GM19025 (cell line): ENCODE data around the gene DMKN.
"Not testable (repeated sequence)": the region's sequence is repeated elsewhere in the genome, so short reads cannot be mapped to it uniquely, and the experiment has no call there.

Experiments used
- ATAC-seq: cut with Tn5 transposase; IDR thresholded peaks from one replicate; pipeline ENCODE4 v1.9.1; 2021; ENCODE audit warnings: mild to moderate bottlenecking, low read depth, moderate library complexity; ENCODE audit not compliant: unreplicated experiment

Gene DMKN

DNA sequence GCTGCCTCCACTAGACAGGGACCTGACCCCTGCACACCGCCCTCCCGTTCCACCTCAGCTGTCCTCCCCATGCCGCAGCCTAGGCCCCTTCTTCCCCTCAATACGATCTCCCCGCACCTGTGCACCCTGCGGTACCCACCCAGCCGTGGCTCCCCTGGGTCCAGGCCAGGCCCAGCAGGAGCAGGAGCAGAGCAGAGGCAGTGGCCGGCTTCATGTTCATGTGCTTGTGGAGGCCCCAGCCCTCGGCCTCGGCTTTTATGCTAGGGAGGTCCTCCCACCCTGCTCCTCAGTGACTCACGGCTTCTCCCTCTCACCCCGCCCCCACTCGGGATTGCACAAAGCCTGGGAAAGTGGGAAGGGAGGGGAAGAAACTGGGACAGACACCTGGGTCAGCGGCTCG, 11.8 kb downstream of the DMKN start:
- no peak for ATAC-seq

DNA sequence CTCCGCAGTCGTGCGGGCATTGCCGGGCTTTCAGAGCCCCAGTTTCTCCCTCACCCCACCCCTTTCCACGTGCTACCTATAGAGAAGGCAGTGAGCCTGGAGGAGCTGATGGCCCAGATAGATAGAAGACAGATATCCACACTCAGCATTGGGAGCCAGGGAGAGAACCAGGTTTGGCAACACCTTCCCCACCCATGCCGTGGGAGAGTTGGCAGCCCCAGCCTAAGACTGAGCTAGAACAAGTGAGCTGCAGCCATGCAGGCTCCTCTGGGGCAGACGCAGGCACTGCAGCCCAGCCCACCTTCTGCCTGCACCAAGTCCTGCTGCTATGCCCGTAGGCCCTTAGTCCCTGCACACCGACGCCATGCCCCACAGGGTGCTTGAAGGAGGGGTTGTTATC, 12.8 kb downstream of the DMKN start:
- no peak for ATAC-seq

GRCh38 chr19:35498984-35499527, 14.4 kb downstream of the DMKN start:
- no peak for ATAC-seq

DNA sequence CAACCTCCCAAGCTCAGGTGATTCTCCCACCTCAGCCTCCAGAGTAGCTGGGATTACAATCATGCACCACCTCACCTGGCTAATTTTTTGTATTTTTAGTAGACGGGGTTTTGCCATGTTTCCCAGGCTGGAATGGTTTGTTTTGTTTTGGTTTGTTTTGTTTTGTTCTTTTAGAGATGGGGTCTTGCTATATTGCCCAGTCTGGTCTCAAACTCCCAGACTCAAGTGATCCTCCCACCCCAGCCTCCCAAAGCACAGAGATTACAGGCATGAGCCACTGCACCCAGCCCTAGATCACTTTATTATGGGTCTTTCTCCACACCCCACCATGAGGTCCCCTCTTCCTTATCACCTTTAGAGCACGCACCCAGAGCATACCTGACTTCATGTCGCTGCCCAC, 15.2 kb downstream of the DMKN start:
- no peak for ATAC-seq

DNA sequence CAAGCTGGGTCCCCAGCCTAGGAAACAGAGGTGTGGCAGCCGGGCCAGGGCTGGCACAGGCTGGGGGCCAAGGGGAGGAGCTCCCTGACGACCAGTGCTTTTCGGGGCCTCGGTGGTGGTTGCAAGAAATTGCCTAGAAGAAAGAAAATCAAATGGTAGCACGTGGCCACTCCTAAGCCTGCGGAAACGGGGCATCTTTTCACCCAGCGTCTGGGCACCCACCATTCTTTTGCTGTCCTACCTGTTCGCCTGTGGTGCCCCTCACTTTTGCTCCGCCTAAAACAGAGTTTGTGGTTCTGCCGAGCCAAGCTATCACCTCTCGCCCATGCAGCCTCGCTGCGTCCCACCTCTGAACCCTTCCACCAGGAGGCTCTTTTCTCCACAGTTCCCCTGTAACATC, 16.0 kb downstream of the DMKN start:
- ATAC-seq = no peak

- no peak for ATAC-seq
These were observed 18.1 kb downstream of the DMKN start for GRCh38 chr19:35495107-35496064.

- no peak for ATAC-seq
These were observed 19.5 kb downstream of the DMKN start for GRCh38 chr19:35493971-35494370.

DNA sequence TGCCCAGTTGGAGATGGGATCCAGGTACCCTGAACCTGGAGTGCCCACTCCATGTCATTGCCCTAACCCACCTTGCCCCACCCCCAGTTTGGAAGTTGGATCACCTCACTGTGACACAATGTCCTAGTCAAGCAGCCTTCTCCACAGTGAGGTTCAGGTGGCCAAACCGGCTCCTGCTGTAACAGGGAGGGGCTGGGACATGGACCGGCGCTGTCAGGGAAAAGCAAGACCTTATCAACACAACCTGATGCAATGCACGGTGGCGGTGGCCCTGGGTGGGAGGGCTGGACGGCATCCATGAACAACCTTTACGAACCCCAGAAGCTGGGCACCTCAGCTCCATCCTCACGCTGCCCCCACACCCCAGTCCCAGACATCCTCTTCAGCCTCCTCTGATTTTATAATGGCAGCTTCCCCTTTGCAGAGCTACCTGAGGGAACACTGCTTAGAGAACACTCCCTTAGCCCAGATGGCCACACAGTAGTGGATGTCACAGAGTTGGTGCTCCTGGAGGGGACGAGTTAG, 21.6 kb downstream of the DMKN start:
- no peak for ATAC-seq

DNA sequence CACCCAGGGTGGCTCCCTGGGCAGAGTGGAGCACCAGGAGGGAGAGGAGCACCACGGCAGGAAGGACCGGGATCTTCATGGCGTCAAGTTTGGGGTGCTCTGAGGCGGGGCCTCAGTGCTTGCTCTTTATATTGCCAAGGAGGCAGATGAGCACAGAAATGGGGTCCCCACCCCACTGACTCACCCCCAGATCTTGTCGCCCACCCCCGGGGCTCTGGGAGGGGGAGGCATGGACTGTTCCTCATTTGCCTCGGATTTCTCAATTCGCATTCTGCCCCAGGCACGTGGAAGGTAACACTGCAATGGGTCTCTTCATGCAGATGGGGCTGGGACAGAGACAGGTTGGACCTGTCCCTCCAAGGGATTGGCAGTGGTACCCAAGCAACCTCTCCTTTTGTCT, 23.1 kb downstream of the DMKN start, which contains the start of gene KRTDAP:
TSS of gene KRTDAP (minus strand) at position 101 of the 400 bp plus-strand sequence. CDS start at position 79, 22 bp downstream.
- ATAC-seq = no peak

- ATAC-seq = no peak
These were observed 24.8 kb downstream of the DMKN start for GRCh38 chr19:35488677-35489076.

DNA sequence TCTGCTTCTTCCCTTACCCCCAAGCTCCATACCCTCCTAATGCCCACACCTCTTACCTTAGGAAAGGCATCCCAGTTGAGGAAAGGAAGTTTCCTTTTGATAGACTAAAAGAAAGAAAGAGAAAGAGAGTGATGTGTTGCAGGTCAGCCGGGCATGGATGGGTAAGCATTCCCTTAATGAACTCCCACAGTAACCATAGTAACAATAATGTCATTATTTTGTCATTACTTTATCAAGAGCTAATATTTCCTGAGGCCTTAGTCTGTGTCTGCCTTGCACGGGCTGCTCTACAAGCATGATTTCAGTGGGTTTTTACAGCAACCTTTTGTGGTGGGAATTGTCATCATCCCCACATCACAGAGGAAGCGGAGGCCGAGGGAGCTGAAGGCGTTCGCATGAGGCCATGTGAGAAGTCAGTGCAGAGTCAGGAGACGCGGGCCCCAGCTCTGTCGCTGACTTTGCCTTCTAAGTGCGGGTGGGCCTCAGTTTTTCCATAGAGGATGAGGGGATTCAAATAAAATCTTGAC, 25.7 kb downstream of the DMKN start:
- ATAC-seq = no peak

- ATAC-seq = no peak
These were observed 27.2 kb downstream of the DMKN start for GRCh38 chr19:35486268-35486708.

DNA sequence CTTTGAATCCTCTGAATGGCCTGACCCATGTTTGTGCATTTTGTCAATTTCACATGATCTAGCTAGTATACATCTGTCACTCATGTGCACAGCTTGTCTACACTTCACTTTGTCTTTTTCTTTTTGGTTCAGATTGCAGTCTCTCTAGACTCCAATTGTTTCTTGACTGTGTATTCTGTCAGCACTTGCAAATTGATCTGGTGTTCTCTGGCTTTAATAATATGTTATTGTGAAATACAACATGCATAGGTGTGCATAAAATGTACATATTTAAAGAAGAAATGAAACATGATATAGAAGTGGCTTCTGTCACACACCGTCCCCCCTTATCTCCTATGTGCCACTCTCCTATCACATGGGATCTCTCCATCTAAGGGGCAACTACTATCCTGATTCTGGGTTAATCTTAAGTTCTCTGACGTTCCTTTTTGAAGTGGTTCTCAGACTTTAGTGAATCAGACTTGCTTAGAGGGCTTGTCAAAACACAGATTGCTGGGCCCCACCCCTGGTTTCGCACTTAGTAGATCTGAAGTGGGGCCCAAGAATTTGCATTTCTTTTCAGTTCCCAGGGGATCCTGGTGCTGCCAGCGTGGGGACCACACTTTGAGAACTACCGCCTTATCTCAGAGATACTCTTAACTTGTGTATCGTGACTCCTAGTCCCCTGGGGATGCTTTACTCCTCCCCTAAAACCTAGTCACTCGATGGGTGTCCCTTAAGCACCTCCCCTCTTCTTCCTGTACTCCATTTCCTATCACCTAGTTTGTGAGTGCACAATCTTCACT, 29.0 kb downstream of the DMKN start:
- peak; percentile 57 for ATAC-seq

DNA sequence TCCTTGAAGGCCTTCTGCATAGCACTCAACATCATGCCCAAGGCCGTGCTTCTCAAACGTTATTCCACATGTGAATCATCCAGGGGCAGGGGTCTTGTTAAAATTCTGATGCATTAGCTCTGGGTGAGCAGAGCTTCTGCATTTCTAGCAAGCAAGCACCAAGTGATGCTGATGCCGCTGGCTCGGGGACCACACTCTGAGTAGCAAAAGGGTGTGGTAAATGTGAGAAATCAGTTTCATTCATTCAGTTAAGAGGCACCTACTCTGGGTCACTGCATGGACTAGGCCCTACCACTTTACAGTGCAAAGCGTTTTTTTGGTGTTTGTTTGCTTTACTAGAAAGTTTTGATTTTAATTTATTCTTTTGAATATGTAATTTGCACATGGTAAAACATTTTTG, 30.4 kb downstream of the DMKN start:
- ATAC-seq = no peak

DNA sequence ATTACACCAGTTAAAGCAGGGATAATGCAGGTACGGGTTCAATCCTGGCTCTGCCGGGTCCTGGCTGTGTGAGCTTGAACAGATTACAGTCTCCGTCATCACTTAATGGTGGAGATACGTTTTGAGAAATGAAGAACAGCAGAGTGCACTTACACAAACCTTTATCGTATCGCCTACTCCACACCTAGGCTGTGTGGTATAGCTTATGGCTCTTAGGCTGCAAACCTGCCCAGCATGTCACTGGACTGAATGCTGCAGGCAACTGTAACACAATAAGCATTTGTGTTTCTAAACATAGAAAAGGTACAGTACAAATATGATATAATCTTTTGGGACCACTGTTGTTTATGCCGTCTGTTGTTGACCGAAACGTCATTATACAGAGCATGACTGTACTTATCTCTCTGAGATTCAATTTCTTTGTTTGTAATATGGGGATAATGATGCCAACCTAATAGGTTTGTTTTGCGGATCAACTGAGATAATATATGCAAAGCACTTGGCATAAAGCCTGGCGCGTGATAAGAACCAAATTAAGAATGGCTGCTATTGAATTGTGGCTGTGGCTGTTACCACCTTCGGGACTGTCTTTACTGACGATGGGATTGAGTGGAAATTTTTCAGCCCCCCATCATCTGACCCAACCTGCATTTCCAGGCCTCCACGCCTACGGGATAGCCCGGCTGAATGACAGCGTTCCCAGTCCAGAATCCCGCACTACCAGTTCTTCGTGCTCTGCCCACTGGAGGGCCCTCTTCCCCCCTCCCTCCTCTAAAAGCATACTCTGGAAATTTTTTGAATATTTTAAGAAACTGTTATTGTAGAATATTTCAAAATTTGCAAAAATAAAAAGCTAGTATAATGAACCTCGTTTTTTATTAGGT, 34.4 kb downstream of the DMKN start:
- ATAC-seq = no peak

DNA sequence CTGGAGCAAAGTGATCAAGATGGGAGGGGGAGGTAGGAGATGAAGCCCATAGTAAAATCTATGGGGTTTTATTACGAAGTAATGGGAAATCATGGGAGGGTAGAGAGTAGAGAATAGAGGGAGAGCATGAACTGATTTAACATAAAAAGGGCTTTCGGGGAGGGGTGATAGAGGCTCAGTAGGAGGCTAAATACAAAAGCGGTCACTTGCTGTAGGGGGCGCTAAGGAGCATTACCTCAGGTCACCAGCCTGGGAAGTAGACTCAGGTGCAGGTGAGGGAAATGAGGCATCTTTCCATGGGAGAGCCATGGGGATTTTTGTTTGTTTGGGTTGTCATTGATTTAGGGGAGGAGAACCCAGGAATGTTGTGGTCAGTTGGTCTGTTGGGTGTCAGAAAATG, 37.3 kb downstream of the DMKN start:
- no peak for ATAC-seq

- not testable (repeated sequence) for ATAC-seq
These were observed 38.9 kb downstream of the DMKN start for GRCh38 chr19:35474594-35474993.

DNA sequence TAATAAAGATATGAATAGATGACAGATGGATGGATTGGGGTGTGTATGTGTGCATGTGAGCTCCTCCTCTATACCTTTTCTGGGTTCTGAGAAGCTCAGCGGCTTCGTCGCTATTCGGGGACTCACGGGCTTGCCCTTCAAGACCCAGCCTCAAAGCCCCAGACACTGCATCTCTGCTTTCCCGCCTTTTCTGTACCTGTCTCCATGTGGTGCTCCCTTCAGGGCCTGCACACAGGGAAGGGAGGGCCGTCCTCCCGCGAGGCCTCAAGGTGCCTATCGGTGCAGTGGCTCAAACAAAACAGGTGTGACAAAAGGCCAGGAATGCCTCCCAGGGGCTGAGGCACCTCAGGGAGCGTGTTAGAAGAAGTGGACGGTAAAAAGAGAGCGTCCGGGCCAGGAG, 39.3 kb downstream of the DMKN start:
- ATAC-seq = no peak

DNA sequence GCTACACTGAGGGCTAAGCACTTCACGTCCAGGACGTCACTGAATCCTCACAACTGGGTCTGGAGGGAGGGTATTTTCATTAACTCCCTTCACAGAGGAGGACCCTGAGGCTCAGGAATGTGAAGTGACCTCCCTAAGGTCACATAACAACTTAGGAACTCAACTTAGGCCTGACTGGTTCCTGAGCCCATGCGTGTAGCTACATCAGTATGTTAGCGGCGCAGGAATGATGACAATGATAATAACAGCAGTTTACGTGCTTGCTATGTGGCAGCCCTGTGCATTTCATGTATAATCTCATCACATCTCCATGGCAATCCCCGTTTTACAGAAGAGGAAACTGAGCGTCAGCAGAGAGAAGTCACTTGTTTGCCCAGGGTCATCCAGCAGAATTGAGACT, 41.5 kb downstream of the DMKN start:
- no peak for ATAC-seq

DNA sequence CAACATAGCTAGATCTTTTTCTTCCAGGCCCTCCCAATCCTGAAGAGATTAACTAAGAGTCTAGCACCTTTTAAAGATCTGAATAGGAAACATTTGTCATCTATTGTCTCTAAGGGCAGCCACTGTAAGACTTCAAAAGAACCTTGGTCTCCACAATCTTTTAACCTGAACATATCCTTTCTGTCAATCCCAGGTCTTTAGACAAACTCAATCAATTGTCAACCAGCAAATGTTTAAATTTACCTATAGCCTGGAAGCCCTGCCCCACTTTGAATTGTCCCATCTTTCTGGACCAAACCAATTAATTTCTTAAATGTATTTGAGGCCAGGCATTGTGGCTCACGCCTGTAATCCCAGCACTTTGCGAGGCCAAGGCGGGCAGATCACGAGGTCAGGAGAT, 42.4 kb downstream of the DMKN start:
- not testable (repeated sequence) for ATAC-seq
